ENCODE results near the gene HACD2. TPM values are rescaled to one million over a fixed set of nuclear protein-coding genes. Genes with fewer than 3 reads are reported as not detected.

HACD2 gene
- total and polyA plus RNA-seq, 12 donors = 5.1 to 29.9 (median 20.2) TPM

GRCh38 chr3:123626881-123627280 lies 42.0 kb upstream of the HACD2 start:
- no peak for TF ChIP-seq POLR2A (IDR thresholded peaks at IDR 0.05)
- no peak for TF ChIP-seq CTCF (IDR thresholded peaks at IDR 0.05)
- Histone ChIP-seq H3K27me3 (no peaks in the 10 kb centered on the region), H3K36me3 (replicated peaks in 1 of 2) (peaks cover 0 to 7% of the 10 kb centered on the region in 2 donors), H3K27ac (no peak overlapping the region), H3K9me3 (replicated peaks in 1 of 3) (no peaks in the 10 kb centered on the region), H3K4me3 (no peak overlapping the region), H3K4me1 (replicated peaks in 1 of 2) (no peaks in the 10 kb centered on the region)
- intact Hi-C loops (cut with DNase I) = no loop called here
- peak in 1 of 7 donors; percentile 12 for DNase-seq
- WGBS, 4 donors = 91 to 94% (median 92%) methylated on average over 4 to 7 of the region's 7 CpGs

- Histone ChIP-seq H3K4me3 (no peak overlapping the region), H3K9me3 (replicated peaks in 1 of 3) (no peaks in the 10 kb centered on the region), H3K27ac (no peak overlapping the region), H3K36me3 (replicated peaks in 1 of 2) (peaks cover 0 to 7% of the 10 kb centered on the region in 2 donors), H3K27me3 (no peaks in the 10 kb centered on the region), H3K4me1 (replicated peaks in 1 of 2) (no peaks in the 10 kb centered on the region)
- DNase-seq = no peak
- WGBS, 4 donors = 79 to 100% (median 96%) methylated on average over 1 of the region's 1 CpG
- intact Hi-C loops (cut with DNase I) = no loop called here
- no peak for TF ChIP-seq POLR2A (IDR thresholded peaks at IDR 0.05)
- no peak for TF ChIP-seq CTCF (IDR thresholded peaks at IDR 0.05)
Observed at GRCh38 chr3:123624302-123624701, 39.4 kb upstream of the HACD2 start.

- H3K36me3 ChIP-seq (replicated peaks in 1 of 2) = peaks cover 0 to 7% of the 10 kb centered on the region in 2 donors
- H3K27ac ChIP-seq = no peak overlapping the region
- no peaks in the 10 kb centered on the region for H3K27me3 ChIP-seq
- peaks cover 3 to 6% of the 10 kb centered on the region in 2 donors for H3K4me1 ChIP-seq (replicated peaks in 1 of 2)
- H3K4me3 ChIP-seq = no peak overlapping the region
- H3K9me3 ChIP-seq (replicated peaks in 1 of 3) = no peaks in the 10 kb centered on the region
- DNase-seq = no peak
- no peak for TF ChIP-seq CTCF (IDR thresholded peaks at IDR 0.05)
- TF ChIP-seq POLR2A (IDR thresholded peaks at IDR 0.05) = no peak
- intact Hi-C loops (cut with DNase I) = no loop called here
- 78 to 86% (median 81%) methylated on average over 5 of the region's 5 CpGs for WGBS, 4 donors
Observed at GRCh38 chr3:123623346-123623880, 38.6 kb upstream of the HACD2 start.

GRCh38 chr3:123622766-123623165 lies 37.9 kb upstream of the HACD2 start:
- peaks cover 7 to 10% of the 10 kb centered on the region in 2 donors for H3K4me1 ChIP-seq (replicated peaks in 1 of 2)
- intact Hi-C loops (cut with DNase I) = no loop called here
- H3K9me3 ChIP-seq (replicated peaks in 1 of 3) = no peaks in the 10 kb centered on the region
- peaks cover 0 to 7% of the 10 kb centered on the region in 2 donors for H3K36me3 ChIP-seq (replicated peaks in 1 of 2)
- H3K27me3 ChIP-seq = no peaks in the 10 kb centered on the region
- TF ChIP-seq CTCF (IDR thresholded peaks at IDR 0.05) (no peak), POLR2A (IDR thresholded peaks at IDR 0.05) (no peak)
- no peak overlapping the region for H3K4me3 ChIP-seq
- WGBS, 4 donors = 83 to 90% (median 85%) methylated on average over 2 of the region's 2 CpGs
- no peak for DNase-seq
- H3K27ac ChIP-seq = no peak overlapping the region

All from adrenal gland (tissue), 12 donors.